GM18508 (cell line): ENCODE results near the gene LLGL2.
"Not testable (repeated sequence)": the region's sequence is repeated elsewhere in the genome, so short reads cannot be mapped to it uniquely, and the experiment has no call there.

ENCODE experiments used
- ATAC-seq: cut with Tn5 transposase; IDR thresholded peaks from one replicate; pipeline ENCODE4 v1.9.1; 2021; ENCODE audit warnings: moderate number of reproducible peaks; ENCODE audit not compliant: insufficient read depth, unreplicated experiment

Gene LLGL2

DNA sequence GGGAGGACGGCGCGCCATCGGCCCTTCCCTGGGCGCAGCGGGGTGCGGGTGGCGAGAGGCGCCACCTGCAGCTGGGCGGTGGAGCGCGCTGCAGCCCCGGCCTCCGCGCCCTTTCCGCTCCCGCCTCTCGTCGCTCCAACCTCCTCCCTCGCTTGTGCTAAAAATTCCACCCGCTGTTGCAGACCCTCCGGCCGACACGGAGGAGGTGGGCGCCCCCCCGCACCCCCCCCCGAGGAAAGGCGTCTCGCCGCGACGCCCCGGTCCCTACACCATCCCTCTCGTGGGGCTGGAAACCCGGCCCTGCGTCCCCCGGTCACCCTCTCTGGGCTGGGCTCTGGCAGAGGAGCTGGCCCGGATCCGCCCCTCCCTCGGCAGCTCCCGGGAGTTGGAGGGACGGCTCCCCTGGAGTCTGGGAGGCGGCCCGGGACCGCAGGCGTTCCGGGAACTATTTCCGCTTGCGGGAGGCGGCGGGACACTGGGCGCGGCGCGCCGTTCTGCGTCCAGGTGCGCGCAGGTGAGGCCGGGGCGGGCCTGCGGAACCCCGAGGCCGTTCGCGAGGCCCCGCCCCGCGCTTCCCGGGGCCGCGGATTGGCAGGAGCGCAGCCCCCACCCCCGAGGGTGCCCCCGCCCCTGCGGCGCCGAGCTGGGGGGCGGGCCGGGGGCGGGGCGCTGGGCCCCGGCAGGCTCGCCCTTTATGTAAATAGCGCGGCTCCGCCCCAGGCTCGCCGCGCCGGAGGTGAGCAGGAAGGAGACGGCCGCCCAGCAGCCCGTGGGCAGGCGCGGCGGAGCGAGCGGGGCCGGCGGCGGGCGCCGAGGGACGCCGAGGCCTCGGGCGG, at the start of gene LLGL2:
TSS of gene LLGL2 (plus strand) at position 728 of the 836 bp plus-strand sequence. CDS start 17,730 bp downstream, outside the sequence.
- no peak for ATAC-seq

GRCh38 chr17:75475851-75476250, 49.6 kb upstream of the LLGL2 start:
- ATAC-seq: no peak

GRCh38 chr17:75476271-75476671, 49.2 kb upstream of the LLGL2 start:
- no peak for ATAC-seq

GRCh38 chr17:75476752-75477489, 48.6 kb upstream of the LLGL2 start:
- ATAC-seq: no peak

DNA sequence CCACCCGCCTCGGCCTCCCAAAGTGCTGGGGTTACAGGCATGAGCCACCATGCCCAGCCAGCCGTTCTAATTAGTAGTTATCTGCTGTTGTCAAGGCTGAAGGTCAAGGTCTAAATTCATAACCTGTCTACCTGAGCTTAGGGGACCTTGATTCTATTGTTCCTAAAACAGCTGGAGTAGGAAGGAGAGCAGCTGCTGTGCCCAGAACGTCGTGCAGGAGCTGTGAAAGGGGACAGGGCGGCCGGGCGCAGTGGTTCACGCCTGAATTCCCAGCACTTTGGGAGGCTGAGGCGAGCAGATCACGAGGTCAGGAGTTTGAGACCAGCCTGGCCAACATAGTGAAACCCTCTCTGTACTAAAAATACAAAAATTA, 48.0 kb upstream of the LLGL2 start:
- not testable (repeated sequence) for ATAC-seq

DNA sequence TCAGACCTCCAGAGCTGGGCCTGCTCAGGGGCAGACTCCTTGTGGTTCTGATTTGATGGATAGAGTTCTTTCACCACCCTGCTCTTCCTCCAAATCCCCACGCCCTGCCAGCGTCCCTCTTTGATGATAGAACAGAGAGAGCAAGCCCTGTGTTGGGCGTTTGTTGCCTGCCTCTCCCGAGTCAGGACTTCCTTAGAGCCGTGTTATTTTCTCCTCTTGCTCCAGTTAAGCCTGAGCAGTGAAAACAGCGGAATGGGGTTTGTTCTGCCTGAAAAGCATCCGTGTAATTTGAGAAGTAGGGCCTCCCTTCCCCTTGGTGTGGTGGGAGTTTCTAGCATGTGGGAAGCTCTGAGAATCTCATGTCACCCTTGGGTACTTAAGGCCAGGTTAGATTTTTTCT, 47.0 kb upstream of the LLGL2 start:
- ATAC-seq: no peak

DNA sequence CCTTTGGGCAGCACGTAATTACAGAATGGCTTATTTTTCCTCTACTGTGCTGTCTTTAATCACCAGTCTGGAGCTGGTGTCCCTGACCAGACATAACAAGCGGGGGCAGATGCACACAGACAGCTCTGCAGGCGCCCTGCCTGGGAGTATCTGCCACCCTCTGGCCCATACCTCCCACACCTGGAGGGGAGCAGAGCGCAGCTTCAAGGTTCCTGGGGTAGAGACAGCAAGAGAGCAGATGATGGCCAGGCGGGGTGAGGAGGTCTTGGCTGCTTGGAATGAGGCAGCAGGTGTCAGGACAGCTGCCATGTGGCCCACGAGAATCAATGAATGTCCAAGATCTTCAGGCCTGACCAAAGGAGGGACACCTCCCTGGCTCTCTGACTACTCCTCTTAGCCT, 45.2 kb upstream of the LLGL2 start:
- no peak for ATAC-seq

- ATAC-seq: no peak
These were observed 44.1 kb upstream of the LLGL2 start for GRCh38 chr17:75481194-75482068.

GRCh38 chr17:75482098-75482942, 43.2 kb upstream of the LLGL2 start:
- ATAC-seq: no peak

GRCh38 chr17:75485688-75486087, 39.8 kb upstream of the LLGL2 start:
- no peak for ATAC-seq

- ATAC-seq: no peak
These were observed 39.3 kb upstream of the LLGL2 start for GRCh38 chr17:75486151-75486550.

DNA sequence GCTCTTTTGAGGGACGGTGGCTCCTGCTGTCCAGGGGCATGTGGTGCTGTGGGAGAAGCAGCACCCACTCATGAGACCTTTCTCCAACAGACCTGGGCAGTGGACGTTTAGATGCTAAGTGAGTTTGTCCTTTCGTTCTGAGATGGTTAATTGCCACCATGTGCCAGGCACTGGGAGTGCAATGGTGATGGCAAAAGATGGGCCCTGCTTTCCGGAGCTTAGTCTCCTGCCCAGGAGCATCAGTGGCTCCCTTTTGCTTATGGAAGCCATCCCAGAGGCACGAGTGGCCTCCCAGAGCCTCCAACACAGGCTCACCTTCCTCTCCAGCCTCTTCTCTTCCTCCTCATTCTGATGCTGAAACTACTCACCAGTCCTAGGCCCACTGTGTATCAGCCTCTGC, 38.5 kb upstream of the LLGL2 start:
- no peak for ATAC-seq

DNA sequence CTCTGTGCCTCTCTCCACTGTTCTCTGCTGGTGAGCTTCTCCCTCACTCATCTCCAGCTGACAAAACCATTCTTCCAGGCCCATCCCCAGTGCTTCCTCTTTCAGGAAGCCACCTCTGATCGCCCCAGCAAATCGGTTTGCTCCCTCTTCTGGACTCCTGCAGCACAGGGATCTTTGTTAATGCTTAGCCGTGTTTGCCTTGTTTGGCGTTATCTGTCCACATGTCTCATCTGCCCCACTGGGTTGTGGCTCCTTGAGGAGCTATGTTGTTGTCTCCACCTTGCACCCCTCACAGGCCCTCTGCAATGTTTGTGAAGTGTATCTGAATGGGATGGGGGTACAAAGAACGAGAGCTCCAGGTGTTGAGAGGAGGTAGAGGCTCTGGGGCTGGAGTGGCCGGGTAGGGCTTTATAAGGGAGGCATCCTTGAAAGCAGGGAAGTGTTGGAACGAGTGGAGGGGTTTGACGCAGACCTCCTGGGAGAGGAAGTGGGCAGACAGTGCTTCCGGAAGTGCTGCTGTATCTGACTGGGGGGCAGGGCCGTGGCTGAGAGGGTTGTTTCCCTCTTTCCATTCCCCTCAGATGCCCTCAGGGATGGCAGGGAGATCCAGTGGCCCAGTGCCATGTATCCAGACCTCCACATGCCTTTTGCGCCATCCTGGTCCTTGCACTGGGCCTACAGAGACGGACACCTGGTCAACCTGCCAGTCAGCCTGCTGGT, 38.0 kb upstream of the LLGL2 start:
- ATAC-seq: no peak

GRCh38 chr17:75488693-75489510, 36.6 kb upstream of the LLGL2 start:
- ATAC-seq: no peak

GRCh38 chr17:75489511-75489955, 36.0 kb upstream of the LLGL2 start:
- ATAC-seq: no peak

DNA sequence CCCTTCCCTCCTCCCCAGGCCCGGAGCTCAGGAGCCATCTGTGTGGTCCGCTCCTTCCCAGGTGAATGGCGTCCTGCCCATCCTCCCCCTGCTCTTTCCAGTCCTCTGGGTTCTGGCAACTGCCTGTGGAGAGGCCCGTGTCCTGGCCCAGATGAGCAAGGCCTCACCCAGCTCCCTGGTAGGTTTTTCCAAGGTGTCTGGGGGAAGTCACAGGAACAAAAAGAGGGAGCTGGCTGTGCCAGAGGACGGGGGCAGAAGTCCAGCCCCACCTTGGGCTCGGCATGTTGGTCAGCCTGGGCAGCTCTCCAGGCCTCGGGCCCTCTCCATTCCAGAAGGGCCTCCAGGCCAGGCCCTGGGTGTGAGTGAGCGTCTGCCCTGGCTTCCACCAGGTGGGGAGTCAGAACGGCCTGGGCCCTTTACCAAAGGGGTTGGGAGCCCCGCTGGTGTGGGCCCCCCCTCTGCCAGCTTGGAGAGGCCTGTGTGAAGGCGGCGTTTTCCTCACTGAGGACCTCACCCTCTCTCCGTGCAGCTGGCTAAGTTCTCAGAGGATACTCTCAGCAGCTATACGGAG, 35.2 kb upstream of the LLGL2 start:
- ATAC-seq: no peak

- no peak for ATAC-seq
These were observed 34.4 kb upstream of the LLGL2 start for GRCh38 chr17:75490953-75491649.
